Stomach (tissue), 4 donors: ENCODE measurements around the gene NKAPL.

Experiments
- CTCF ChIP-seq, 7 experiments: fragments of 450-650 bp in 4 of 7; fragments of 200-600 bp in 3 of 7; sonication (generic) in 3 of 7; IDR thresholded peaks; one replicate each; pipeline ENCODE4 v1.5.1; 2016 to 2019; ENCODE audit warnings: antibody characterized with exemption in 7 of 7, control low read depth in 2 of 7, mild to moderate bottlenecking in 1 of 7
- EP300 ChIP-seq: sonication (generic); formaldehyde crosslinking; IDR thresholded peaks from one replicate; pipeline ENCODE4 v1.6.1; 2017; ENCODE audit warnings: antibody characterized with exemption
- POLR2A ChIP-seq, 4 donors: fragments of 450-650 bp; IDR thresholded peaks; one replicate each; pipeline ENCODE4 v1.6.1; 2016; ENCODE audit warnings: antibody characterized with exemption in 4 of 4, control low read depth in 2 of 4, mild to moderate bottlenecking in 1 of 4, moderate library complexity in 1 of 4
- POLR2AphosphoS5 ChIP-seq, 3 donors: sonication (generic); formaldehyde crosslinking; IDR thresholded peaks; one replicate each; pipeline ENCODE4 v1.6.1; 2016; ENCODE audit warnings: antibody characterized with exemption in 3 of 3

DNA sequence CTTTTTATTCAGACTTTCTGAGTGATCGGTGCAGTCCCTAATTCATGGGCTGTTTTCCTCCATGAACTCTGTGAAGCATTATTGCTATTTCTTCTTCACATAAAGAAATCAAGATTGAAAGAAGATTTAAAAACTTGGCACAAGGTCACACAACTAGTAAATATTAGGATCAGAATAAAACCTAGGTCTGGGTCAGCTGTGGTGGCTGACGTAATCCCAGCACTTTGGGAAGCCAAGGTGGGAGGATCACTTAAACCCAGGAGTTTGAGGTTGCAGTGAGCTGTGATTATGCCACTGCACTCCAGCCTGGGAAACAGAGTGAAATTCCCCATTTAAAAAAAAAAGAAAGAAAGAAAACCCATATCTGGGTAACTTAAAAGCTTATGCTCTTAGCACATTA, 32.6 kb upstream of the NKAPL start:
- TF ChIP-seq CTCF (IDR thresholded peaks at IDR 0.05) (no peak), EP300 (no peak), POLR2A (IDR thresholded peaks at IDR 0.05) (no peak), POLR2AphosphoS5 (IDR thresholded peaks at IDR 0.05) (no peak)
